WTC11 (cell line): ENCODE data around the gene FXYD5. TPM values are rescaled to one million over a fixed set of nuclear protein-coding genes. Genes with fewer than 3 reads are reported as not detected.

ENCODE experiments used
- ATAC-seq: fragments of 200-7000 bp; cut with Tn5 transposase; 2 replicates; pipeline ENCODE4 v1.10.0; 2021; ENCODE audit warnings: mild to moderate bottlenecking, moderate library complexity
- CTCF ChIA-PET: fragments of 300-600 bp; sonication (Branson Sonifier 250); formaldehyde crosslinking; loops from one replicate; lab custom pipeline; 2021; ENCODE audit warnings: antibody characterized with exemption; lab: Charles Lee
- POLR2A ChIA-PET: fragments of 350-600 bp; sonication (Branson Sonifier 250); formaldehyde crosslinking; loops from one replicate; lab custom pipeline; 2021; ENCODE audit warnings: antibody characterized with exemption; lab: Charles Lee
- DNase-seq: peaks from one replicate; pipeline ENCODE4 v3.0.0; 2021; ENCODE audit warnings: low spot score
- H3K27ac Mint-ChIP-seq: 2 replicates; pipeline ENCODE4 v1.8.0; 2021; ENCODE audit warnings: mixed read lengths
- H3K27me3 Mint-ChIP-seq: 2 replicates; pipeline ENCODE4 v1.8.0; 2021; ENCODE audit warnings: low read depth, mild to moderate bottlenecking, moderate library complexity, mixed read lengths
- H3K36me3 Mint-ChIP-seq: 2 replicates; pipeline ENCODE4 v1.8.0; 2021; ENCODE audit warnings: mixed read lengths
- H3K4me1 Mint-ChIP-seq: 2 replicates; pipeline ENCODE4 v1.8.0; 2022; ENCODE audit warnings: mixed read lengths
- H3K4me3 Mint-ChIP-seq: 2 replicates; pipeline ENCODE4 v1.8.0; 2021; ENCODE audit warnings: mild to moderate bottlenecking, moderate library complexity, mixed read lengths
- H3K9me3 Mint-ChIP-seq: 2 replicates; pipeline ENCODE4 v1.8.0; 2021; ENCODE audit warnings: mixed read lengths
- ESRRA ChIP-seq: sonication (generic); formaldehyde crosslinking; IDR thresholded peaks from 2 replicates; pipeline ENCODE4 v1.8.1; 2022; ENCODE audit warnings: mild to moderate bottlenecking, missing genetic modification reagents, borderline replicate concordance
- MXD4 ChIP-seq: fragments of 250-450 bp; sonication (Bioruptor Pico); IDR thresholded peaks from 2 replicates; pipeline ENCODE4 v1.8.0; 2021; ENCODE audit warnings: mild to moderate bottlenecking, moderate library complexity, borderline replicate concordance
- MYBL2 ChIP-seq: sonication (generic); formaldehyde crosslinking; IDR thresholded peaks from 2 replicates; pipeline ENCODE4 v1.8.1; 2023; ENCODE audit warnings: mild to moderate bottlenecking, moderate library complexity, missing genetic modification reagents
- NFATC4 ChIP-seq: fragments of 250-450 bp; sonication (Bioruptor Pico); IDR thresholded peaks from 2 replicates; pipeline ENCODE4 v1.9.0; 2021; ENCODE audit warnings: mild to moderate bottlenecking
- NR1H2 ChIP-seq: sonication (generic); formaldehyde crosslinking; IDR thresholded peaks from 2 replicates; pipeline ENCODE4 v1.9.0; 2021; ENCODE audit warnings: mild to moderate bottlenecking, moderate library complexity, missing genetic modification reagents
- NR2C2 ChIP-seq: sonication (generic); formaldehyde crosslinking; IDR thresholded peaks from 2 replicates; pipeline ENCODE4 v1.8.0; 2022; ENCODE audit warnings: mild to moderate bottlenecking, missing genetic modification reagents
- NR3C1 ChIP-seq: sonication (generic); formaldehyde crosslinking; conservative IDR thresholded peaks from 2 replicates; pipeline ENCODE4 v1.8.1; 2023; ENCODE audit warnings: low read depth, mild to moderate bottlenecking, missing genetic modification reagents
- SOX15 ChIP-seq: fragments of 250-450 bp; sonication (Bioruptor Pico); IDR thresholded peaks from 2 replicates; pipeline ENCODE4 v1.9.0; 2021; ENCODE audit warnings: mild to moderate bottlenecking
- SP1 ChIP-seq: sonication (generic); formaldehyde crosslinking; conservative IDR thresholded peaks from 2 replicates; pipeline ENCODE4 v1.8.1; 2022; ENCODE audit warnings: missing genetic modification reagents
- TEAD4 ChIP-seq: sonication (generic); formaldehyde crosslinking; IDR thresholded peaks from 2 replicates; pipeline ENCODE4 v1.8.0; 2022; ENCODE audit warnings: mild to moderate bottlenecking, missing genetic modification reagents
- ZNF317 ChIP-seq: sonication (generic); formaldehyde crosslinking; IDR thresholded peaks from 2 replicates; pipeline ENCODE4 v1.8.1; 2023; ENCODE audit warnings: low read depth, mild to moderate bottlenecking, moderate library complexity, missing genetic modification reagents, borderline replicate concordance
- ZNF671 ChIP-seq: fragments of 250-450 bp; sonication (Bioruptor Pico); IDR thresholded peaks from 2 replicates; pipeline ENCODE4 v1.8.0; 2021; ENCODE audit warnings: mild to moderate bottlenecking
- total RNA-seq: library from RNA; stranded (reverse); gene quantifications from 3 replicates; pipeline ENCODE4 v1.2.3, GENCODE V29; 2021
- TF ChIP-seq, protein P1 (sequence below): fragments of 250-450 bp; sonication (Bioruptor Pico); IDR thresholded peaks from 2 replicates; pipeline ENCODE4 v2.1.2; 2022; ENCODE audit warnings: mild to moderate bottlenecking, moderate library complexity
- TF ChIP-seq, protein P2 (sequence below): sonication (generic); formaldehyde crosslinking; conservative IDR thresholded peaks from 2 replicates; pipeline ENCODE4 v1.8.1; 2023; ENCODE audit warnings: mild to moderate bottlenecking, low read depth, missing genetic modification reagents, moderate library complexity
- TF ChIP-seq, protein P3 (sequence below): fragments of 250-450 bp; sonication (Bioruptor Pico); IDR thresholded peaks from 2 replicates; pipeline ENCODE4 v1.9.0; 2021; ENCODE audit warnings: moderate library complexity, mild to moderate bottlenecking, inconsistent platforms, borderline replicate concordance
- TF ChIP-seq, protein P4 (sequence below): sonication (generic); formaldehyde crosslinking; IDR thresholded peaks from 2 replicates; pipeline ENCODE4 v1.8.1; 2023; ENCODE audit warnings: mild to moderate bottlenecking, missing genetic modification reagents, moderate library complexity
- TF ChIP-seq, protein P5 (sequence below): fragments of 250-450 bp; sonication (Bioruptor Pico); IDR thresholded peaks from 2 replicates; pipeline ENCODE4 v1.8.0; 2021; ENCODE audit warnings: mild to moderate bottlenecking
- TF ChIP-seq, protein P6 (sequence below): fragments of 250-450 bp; sonication (Bioruptor Pico); IDR thresholded peaks from 2 replicates; pipeline ENCODE4 v1.9.0; 2021; ENCODE audit warnings: mild to moderate bottlenecking, borderline replicate concordance
- TF ChIP-seq, protein P7 (sequence below): sonication (generic); formaldehyde crosslinking; IDR thresholded peaks from 2 replicates; pipeline ENCODE4 v1.8.1; 2023; ENCODE audit warnings: mild to moderate bottlenecking, missing genetic modification reagents

FXYD5 gene
- total RNA-seq, 1 experiment from 2014 or later = 114 TPM

DNA sequence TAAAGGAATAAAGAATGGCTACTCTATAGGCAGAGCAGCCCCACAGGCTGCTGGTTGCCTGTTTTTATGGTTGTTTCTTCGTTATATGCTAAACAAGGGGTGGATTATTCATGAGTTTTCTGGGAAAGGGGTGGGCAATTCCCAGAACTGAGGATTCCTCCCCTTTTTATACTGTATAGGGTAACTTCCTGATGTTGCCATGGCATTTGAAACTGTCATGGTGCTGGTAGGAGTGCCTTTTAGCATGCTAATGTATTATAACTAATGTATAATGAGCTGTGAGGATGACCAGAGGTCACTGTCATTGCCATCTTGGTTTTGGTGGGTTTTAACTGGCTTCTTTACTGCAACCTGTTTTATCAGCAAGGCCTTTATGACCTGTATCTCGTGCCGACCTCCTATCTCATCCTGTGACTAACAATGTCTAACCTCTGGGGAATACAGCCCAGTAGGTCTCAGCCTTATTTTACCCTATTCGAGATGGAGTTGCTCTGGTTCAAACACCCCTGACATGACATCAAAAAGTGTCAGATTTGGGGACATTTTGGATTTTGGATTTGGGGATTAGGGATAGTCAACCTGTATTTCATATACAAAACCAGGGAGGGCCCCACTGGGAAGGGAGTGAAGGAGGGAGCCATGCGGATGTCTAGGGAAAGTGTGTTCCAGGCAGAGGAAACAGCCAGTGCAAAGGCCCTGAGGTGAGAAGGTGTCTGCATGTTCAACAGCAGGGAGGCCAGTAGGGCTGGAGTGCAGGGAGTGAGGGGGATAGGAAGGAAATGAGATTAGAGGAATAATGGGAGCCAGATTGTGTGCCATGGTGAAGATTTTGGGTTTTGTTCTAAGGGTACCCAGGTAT lies 10.9 kb downstream of the FXYD5 start:
- Mint-ChIP-seq H3K4me1 (no peaks in the 10 kb centered on the region), H3K27ac (no peak overlapping the region), H3K27me3 (no peaks in the 10 kb centered on the region; the same call in 1 of the 2 replicates), H3K4me3 (no peak overlapping the region), H3K9me3 (peaks cover 42% of the 10 kb centered on the region), H3K36me3 (peaks cover 74% of the 10 kb centered on the region)
- ChIA-PET CTCF (no interaction called here), POLR2A (no interaction called here)
- ATAC-seq (no peak), DNase-seq (no peak)
- TF ChIP-seq NR3C1 = no peak
- TF ChIP-seq, protein P1, sequence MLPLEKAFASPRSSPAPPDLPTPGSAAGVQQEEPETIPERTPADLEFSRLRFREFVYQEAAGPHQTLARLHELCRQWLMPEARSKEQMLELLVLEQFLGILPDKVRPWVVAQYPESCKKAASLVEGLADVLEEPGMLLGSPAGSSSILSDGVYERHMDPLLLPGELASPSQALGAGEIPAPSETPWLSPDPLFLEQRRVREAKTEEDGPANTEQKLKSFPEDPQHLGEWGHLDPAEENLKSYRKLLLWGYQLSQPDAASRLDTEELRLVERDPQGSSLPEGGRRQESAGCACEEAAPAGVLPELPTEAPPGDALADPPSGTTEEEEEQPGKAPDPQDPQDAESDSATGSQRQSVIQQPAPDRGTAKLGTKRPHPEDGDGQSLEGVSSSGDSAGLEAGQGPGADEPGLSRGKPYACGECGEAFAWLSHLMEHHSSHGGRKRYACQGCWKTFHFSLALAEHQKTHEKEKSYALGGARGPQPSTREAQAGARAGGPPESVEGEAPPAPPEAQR (CRISPR knock-in tag) = no peak
- TF ChIP-seq ZNF671 (CRISPR knock-in tag) = no peak
- TF ChIP-seq NR1H2 (CRISPR knock-in tag) = no peak
- no peak for TF ChIP-seq MXD4 (CRISPR knock-in tag)
- no peak for TF ChIP-seq SOX15
- TF ChIP-seq, protein P2, sequence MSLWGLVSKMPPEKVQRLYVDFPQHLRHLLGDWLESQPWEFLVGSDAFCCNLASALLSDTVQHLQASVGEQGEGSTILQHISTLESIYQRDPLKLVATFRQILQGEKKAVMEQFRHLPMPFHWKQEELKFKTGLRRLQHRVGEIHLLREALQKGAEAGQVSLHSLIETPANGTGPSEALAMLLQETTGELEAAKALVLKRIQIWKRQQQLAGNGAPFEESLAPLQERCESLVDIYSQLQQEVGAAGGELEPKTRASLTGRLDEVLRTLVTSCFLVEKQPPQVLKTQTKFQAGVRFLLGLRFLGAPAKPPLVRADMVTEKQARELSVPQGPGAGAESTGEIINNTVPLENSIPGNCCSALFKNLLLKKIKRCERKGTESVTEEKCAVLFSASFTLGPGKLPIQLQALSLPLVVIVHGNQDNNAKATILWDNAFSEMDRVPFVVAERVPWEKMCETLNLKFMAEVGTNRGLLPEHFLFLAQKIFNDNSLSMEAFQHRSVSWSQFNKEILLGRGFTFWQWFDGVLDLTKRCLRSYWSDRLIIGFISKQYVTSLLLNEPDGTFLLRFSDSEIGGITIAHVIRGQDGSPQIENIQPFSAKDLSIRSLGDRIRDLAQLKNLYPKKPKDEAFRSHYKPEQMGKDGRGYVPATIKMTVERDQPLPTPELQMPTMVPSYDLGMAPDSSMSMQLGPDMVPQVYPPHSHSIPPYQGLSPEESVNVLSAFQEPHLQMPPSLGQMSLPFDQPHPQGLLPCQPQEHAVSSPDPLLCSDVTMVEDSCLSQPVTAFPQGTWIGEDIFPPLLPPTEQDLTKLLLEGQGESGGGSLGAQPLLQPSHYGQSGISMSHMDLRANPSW (CRISPR knock-in tag) = no peak
- TF ChIP-seq MYBL2 = no peak
- no peak for TF ChIP-seq ESRRA (CRISPR knock-in tag)
- TF ChIP-seq, protein P3, sequence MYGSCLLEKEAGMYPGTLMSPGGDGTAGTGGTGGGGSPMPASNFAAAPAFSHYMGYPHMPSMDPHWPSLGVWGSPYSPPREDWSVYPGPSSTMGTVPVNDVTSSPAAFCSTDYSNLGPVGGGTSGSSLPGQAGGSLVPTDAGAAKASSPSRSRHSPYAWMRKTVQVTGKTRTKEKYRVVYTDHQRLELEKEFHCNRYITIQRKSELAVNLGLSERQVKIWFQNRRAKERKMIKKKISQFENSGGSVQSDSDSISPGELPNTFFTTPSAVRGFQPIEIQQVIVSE (CRISPR knock-in tag) = no peak
- no peak for TF ChIP-seq NFATC4 (CRISPR knock-in tag)
- no peak for TF ChIP-seq NR2C2 (CRISPR knock-in tag)
- TF ChIP-seq, protein P4, sequence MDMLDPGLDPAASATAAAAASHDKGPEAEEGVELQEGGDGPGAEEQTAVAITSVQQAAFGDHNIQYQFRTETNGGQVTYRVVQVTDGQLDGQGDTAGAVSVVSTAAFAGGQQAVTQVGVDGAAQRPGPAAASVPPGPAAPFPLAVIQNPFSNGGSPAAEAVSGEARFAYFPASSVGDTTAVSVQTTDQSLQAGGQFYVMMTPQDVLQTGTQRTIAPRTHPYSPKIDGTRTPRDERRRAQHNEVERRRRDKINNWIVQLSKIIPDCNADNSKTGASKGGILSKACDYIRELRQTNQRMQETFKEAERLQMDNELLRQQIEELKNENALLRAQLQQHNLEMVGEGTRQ = no peak

DNA sequence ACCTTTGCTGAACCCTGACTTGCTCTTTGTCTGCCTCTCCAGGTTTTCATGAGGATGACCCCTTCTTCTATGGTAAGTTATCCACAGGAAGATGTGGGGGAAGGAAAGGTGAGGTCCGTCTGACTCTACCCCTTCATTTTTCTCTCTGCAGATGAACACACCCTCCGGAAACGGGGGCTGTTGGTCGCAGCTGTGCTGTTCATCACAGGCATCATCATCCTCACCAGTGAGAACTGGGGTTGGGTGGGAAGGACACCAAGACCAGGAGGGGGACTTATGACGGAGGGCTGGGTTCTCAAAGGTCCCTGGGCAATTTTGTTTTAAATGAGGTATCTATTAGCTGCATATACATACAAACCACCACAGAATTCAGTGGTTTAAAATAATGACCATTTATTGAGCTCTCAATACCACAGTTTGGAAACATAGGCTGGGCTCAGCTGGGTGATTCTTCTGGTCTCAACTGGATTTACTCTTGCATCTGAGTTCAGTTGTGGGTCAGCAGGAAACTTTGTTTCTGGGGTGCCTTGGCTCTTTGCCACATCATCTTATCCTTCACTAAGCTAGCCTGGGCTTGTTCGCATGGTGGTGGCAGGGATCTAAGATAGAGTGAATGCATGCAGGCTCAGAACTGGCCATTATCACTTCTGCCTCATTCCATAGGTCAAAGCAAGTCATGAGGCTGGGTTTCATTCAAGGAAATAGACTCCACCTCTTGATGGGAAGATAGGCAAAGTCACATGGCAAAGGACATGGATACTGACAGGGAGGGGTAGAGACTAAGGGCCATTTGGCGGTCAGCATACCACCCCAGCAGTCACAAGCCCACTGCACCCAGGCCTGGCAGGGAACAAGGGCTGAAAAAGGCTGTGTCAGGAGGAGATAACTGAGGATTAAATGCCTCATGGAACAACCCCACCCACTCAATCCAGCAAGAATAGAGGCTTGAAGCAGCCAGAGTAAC lies 11.8 kb downstream of the FXYD5 start:
- H3K4me1 Mint-ChIP-seq = no peaks in the 10 kb centered on the region
- CTCF ChIA-PET = no interaction called here
- no peak overlapping the region for H3K4me3 Mint-ChIP-seq
- no peaks in the 10 kb centered on the region; the same call in 1 of the 2 replicates for H3K27me3 Mint-ChIP-seq
- peaks cover 39% of the 10 kb centered on the region for H3K9me3 Mint-ChIP-seq
- peaks cover 65% of the 10 kb centered on the region for H3K36me3 Mint-ChIP-seq
- ATAC-seq = no peak
- POLR2A ChIA-PET = no interaction called here
- no peak overlapping the region for H3K27ac Mint-ChIP-seq
- no peak for DNase-seq
- TF ChIP-seq NFATC4 (CRISPR knock-in tag) = no peak
- TF ChIP-seq, protein P5, sequence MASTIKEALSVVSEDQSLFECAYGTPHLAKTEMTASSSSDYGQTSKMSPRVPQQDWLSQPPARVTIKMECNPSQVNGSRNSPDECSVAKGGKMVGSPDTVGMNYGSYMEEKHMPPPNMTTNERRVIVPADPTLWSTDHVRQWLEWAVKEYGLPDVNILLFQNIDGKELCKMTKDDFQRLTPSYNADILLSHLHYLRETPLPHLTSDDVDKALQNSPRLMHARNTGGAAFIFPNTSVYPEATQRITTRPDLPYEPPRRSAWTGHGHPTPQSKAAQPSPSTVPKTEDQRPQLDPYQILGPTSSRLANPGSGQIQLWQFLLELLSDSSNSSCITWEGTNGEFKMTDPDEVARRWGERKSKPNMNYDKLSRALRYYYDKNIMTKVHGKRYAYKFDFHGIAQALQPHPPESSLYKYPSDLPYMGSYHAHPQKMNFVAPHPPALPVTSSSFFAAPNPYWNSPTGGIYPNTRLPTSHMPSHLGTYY (CRISPR knock-in tag) = no peak
- TF ChIP-seq, protein P6, sequence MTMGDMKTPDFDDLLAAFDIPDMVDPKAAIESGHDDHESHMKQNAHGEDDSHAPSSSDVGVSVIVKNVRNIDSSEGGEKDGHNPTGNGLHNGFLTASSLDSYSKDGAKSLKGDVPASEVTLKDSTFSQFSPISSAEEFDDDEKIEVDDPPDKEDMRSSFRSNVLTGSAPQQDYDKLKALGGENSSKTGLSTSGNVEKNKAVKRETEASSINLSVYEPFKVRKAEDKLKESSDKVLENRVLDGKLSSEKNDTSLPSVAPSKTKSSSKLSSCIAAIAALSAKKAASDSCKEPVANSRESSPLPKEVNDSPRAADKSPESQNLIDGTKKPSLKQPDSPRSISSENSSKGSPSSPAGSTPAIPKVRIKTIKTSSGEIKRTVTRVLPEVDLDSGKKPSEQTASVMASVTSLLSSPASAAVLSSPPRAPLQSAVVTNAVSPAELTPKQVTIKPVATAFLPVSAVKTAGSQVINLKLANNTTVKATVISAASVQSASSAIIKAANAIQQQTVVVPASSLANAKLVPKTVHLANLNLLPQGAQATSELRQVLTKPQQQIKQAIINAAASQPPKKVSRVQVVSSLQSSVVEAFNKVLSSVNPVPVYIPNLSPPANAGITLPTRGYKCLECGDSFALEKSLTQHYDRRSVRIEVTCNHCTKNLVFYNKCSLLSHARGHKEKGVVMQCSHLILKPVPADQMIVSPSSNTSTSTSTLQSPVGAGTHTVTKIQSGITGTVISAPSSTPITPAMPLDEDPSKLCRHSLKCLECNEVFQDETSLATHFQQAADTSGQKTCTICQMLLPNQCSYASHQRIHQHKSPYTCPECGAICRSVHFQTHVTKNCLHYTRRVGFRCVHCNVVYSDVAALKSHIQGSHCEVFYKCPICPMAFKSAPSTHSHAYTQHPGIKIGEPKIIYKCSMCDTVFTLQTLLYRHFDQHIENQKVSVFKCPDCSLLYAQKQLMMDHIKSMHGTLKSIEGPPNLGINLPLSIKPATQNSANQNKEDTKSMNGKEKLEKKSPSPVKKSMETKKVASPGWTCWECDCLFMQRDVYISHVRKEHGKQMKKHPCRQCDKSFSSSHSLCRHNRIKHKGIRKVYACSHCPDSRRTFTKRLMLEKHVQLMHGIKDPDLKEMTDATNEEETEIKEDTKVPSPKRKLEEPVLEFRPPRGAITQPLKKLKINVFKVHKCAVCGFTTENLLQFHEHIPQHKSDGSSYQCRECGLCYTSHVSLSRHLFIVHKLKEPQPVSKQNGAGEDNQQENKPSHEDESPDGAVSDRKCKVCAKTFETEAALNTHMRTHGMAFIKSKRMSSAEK = no peak
- no peak for TF ChIP-seq TEAD4 (CRISPR knock-in tag)
- TF ChIP-seq, protein P7, sequence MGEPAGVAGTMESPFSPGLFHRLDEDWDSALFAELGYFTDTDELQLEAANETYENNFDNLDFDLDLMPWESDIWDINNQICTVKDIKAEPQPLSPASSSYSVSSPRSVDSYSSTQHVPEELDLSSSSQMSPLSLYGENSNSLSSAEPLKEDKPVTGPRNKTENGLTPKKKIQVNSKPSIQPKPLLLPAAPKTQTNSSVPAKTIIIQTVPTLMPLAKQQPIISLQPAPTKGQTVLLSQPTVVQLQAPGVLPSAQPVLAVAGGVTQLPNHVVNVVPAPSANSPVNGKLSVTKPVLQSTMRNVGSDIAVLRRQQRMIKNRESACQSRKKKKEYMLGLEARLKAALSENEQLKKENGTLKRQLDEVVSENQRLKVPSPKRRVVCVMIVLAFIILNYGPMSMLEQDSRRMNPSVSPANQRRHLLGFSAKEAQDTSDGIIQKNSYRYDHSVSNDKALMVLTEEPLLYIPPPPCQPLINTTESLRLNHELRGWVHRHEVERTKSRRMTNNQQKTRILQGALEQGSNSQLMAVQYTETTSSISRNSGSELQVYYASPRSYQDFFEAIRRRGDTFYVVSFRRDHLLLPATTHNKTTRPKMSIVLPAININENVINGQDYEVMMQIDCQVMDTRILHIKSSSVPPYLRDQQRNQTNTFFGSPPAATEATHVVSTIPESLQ (CRISPR knock-in tag) = no peak
- no peak for TF ChIP-seq SP1 (CRISPR knock-in tag)
- TF ChIP-seq ZNF317 (CRISPR knock-in tag) = no peak
- no peak for TF ChIP-seq SOX15
